Measurements from ENCODE around the gene CPSF3.

DNA sequence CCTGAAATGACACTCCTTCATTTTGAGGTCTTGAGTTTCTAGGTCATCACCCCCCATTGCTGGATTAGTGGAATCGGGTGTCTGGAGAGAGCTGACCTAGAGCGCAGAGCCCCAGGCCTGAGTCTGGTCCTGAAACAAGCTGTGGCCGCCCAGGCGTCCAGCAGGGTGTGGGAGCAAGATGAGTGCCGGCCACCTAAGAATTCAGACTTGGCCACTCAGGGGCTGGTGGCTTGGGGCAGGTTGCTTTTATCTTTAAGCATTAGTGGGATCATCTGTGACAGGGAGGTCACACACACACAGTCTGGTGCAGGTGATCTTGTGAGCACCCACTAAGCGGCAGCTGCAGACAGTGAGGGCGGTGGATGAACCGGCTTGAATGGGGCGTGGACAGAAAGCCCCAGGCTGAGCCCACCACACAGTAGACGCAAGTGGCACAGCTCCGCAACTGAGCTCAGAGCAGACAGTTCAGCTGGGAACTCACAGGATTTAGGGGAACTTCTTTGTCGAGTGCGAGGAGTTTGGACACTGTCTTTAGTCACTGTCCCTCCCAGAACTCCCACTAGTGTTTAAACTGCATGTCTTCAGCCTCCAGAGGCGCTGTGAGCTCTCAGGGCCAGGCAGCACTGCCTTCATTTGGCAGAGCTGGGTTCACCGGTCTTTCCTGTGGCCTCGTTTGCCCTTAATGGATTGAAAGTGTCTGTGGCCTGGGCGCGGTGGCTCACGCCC is 21.6 kb upstream of the CPSF3 start:
- TF ChIP-seq, protein P1, sequence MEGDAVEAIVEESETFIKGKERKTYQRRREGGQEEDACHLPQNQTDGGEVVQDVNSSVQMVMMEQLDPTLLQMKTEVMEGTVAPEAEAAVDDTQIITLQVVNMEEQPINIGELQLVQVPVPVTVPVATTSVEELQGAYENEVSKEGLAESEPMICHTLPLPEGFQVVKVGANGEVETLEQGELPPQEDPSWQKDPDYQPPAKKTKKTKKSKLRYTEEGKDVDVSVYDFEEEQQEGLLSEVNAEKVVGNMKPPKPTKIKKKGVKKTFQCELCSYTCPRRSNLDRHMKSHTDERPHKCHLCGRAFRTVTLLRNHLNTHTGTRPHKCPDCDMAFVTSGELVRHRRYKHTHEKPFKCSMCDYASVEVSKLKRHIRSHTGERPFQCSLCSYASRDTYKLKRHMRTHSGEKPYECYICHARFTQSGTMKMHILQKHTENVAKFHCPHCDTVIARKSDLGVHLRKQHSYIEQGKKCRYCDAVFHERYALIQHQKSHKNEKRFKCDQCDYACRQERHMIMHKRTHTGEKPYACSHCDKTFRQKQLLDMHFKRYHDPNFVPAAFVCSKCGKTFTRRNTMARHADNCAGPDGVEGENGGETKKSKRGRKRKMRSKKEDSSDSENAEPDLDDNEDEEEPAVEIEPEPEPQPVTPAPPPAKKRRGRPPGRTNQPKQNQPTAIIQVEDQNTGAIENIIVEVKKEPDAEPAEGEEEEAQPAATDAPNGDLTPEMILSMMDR (conservative IDR thresholded peaks at IDR 0.05): no peak
- TF ChIP-seq EZH2 (IDR thresholded peaks at IDR 0.05; ENCODE audit: low read depth): no peak
